ENCODE results near the gene AGAP1.

The AGAP1 gene

DNA sequence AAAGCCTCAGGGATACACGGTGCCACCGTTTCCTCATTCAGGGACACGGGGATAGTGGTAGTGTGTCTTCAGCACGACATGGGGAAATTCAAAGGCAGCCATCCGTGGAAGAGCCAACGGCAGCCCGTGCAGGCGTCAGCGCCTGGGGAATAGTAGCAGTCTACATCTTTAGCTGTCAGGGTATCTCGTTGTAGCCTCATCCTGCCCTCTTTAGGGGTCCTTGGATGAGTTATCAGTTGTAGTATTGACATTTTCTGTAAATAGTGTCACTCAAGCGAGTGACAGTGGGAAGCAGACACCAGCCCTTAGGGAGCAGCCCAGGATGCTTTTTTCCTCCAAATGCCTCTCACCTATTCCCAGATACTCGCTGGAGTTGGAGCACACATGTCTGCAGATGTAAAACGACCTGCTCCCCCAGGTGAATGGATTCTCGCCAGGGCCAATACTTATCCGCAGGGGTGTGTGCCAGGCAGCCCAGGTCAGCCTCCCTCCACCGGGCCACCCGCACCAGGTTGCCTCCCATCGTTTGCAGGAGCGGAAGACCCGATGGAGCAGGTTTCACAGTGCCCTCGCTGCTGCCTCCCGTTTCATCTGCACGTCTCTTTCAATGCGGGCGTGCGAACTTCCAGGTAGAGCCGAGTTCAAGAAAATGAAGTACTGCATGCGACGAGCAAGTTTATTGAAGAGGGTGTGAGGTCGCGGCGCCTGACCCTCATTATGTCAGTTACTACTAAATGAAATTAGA, 41.0 kb downstream of the AGAP1 start:
- DNase-seq, result no peak

DNA sequence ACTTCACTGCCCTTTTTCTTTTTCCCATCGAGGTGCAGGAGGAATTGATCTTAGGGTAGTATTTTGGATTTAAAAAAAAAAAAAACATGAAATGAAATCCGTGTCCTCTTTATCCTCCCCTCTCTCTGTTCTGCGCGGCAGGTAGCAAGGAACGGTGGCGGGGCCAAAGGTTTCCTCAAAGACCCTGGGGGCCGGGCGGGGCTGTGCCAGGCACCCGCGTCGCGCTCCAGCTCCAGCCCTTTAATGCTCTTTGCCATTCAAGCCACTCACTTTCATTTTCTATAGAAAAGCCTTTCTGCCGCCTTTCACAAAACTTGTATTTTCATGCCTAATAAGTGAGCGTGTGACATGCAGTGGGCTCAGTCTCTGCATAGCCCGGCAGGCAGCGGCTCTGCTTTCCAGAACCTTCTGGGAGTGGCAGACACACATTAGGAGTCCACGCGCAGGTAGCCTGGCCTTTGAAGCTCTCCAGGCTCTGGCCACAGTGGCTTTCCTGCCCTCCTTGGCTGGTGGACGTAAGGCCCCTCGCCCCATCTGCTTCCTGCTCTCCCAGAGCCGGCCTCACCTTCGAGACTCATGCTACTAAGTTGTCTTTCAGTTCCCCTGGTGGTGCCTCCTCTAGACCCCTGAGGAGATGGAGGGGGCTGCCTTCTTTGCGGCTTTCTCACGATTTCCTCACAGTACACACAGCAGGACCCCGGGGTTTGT, 41.7 kb downstream of the AGAP1 start:
- DNase-seq, result no peak

DNA sequence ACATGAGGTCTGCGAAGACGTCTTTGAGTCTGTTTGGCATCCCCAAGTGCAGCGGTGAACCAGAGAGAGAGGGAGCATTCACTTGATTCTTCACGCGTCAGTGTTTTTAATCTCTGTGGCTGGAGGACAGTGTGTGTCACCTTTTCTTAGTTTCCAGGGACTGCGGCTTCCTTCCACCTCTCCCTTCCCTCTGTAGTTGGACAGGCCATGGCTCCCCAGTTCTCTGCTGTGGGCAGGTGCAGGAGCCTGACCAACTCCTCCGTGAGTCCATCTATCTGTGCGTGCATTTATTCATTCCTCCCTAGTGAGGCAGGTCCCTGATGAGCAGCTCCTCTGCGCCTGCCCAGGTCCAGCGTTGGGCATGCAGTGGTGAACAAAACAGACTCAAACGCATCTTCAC, 42.9 kb downstream of the AGAP1 start:
- DNase-seq, result no peak

DNA sequence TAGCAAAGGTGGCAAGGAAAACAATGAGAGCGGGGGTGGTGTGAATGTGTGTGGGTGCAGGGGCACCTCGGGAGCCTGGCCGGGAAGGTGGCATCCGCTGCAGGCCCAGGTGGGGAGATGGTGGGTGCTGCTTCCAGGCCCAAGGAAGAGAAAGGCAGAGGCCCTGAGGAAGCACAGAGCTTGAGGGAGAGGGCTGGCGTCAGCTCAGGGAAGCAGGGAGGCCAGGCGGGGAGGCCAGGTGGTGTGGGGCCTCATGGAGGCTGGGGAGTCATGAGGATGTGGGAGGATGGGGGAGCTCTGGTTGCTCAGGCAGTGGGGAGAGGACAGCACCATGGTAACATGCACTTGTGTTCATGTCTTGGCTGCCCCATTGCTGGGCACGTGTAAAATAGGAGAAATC, 43.3 kb downstream of the AGAP1 start:
- no peak for DNase-seq

DNA sequence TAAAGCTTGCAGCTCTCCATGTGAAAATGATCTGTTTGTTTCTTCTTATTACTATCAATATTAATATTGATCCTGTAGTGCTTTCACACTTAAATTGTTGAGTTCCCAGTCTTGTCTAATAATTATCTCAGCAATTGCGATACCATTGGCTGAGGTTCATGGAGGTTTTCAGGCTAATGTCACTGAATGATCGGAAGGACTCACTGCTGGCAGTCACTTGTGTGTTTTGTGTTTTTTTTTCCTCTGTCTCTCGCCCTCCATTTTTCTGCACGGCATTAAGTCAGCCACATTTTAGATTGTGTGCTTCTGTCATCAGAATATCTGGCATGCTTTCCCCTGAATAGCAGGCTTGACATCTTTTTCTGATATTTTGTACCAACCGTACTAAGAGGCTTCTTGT, 43.7 kb downstream of the AGAP1 start:
- no peak for DNase-seq

DNA sequence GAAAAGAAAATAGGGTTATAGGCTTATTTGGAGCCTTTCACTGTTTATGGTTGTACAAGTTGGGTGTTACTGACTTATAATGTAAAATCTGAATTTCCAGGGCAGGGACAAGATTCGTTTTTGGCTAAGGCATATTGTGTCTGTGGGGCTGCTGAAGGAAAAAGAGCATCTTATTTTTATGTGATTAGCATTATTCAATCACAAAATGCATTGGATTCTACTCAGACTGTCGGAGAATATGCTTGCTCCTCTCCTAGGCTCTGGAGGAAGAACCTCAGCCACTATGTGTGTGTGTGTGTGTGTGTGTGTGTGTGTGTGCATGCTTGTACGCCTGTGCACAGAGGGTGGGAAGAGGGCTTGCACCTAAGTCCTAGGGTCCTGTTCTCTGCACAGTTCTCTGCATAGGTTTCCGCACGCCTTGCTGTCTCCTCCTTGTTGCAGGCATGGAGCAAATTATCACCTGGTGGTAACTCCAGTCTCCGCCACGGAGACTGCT, 44.3 kb downstream of the AGAP1 start:
- DNase-seq, result no peak

DNA sequence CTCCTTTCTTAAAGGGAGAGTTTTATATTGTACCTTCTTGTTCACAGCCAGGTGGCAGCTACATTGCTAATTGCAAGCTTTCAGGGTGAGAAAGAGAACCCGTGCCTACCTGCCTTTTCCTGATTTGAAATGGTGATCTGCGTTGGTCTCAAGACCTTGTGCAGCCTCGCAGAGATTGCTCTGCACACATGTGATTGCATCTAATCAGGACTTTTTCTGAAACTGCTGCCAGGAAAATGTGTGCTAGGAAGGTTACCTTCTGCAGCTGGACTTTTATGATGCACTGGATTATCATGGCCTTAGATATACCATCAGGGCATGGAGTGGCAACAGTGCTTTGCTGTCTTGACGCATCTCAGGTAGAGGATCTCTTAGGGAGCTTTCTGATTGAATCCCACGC, 45.1 kb downstream of the AGAP1 start:
- no peak for DNase-seq

DNA sequence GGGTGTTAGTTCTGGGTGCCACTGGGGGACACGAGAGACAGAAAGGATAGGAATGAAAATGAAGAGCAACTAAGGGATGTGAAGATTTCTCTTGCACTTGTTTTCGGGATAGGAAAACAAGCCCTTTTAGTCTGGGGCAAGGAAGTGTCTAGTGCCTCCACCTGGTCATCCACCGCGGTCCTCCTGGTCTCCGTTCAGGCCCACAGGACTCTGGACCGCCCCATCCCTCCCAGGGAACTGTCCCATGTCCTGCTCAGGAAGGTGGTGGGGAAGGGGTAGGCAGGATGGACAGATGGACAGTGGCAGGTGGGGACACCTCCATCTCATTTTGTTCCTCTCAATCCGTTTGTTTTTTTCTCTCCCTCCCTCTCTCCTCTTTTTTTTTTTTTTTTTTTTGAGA, 45.9 kb downstream of the AGAP1 start:
- DNase-seq, result no peak

DNA sequence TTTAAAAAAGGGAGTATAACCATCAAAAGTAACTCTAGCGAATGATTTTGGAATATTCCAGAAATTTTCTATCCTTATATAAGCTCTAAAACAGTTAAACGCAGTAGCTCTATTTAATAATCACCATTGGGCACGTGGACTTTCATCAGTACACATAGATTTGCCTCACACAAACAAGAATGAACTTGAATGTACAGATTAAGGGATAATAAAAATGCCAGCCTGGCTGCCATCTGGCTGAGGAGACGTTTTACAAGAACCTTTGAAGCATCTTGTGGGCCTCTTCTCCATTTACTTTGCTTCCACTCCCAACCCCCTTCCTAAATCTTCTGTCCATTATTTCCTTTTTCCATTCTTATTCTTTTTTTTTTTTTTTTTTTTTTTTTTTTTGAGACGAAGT, 47.2 kb downstream of the AGAP1 start:
- DNase-seq, result no peak

DNA sequence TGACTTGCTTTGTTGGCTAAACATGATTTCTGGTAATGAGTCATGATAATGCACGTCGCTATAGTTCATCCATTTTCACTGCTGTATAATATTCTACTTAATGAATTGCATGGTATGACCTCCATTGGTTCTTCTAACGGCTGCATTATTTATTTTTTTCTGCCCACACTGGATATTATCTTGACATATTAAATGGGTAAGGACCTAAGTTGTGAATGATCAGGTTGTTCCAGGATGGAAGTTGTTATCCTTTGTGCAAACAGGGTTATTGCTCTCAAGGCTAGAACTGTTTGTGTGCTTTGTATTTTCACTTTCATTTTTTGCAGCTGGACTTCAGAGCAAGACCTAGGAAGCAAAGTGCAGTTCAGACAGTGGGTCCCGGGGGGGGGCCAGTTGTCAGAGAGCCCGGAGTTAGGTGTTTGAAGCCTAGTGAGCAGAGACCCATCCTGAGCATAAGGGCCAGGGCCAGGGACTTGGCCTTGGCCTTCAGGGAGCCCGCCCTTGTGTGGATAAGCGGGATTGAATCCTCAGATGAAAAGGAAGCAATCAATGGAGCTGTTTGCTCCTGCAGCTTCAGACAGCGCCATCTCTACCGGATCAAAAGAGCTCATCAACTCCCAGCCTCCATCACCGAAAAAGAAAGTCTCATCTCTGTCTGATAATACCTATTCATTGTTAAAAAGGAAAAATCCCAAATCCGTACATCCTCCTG, 48.2 kb downstream of the AGAP1 start:
- no peak for DNase-seq

DNA sequence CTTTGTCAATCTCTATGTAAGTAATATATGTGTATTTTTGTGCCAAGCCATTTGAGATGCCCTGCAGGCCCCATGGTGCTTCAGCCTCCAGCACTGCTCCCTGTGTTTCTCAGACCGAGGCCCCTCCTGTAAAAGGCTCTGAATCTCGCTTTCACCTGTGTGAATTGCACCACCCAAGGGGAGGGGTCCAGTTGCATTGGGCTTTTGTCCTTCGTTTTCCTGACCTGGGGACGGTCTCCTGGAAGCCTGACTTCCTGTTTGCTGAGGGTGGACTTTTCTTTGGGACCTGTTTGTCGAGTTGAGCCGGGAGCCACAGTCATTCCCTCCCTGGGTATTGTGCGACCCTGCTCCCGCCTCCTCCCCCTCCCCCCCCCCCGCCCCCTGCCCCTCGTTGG, 48.9 kb downstream of the AGAP1 start:
- DNase-seq, result no peak

DNA sequence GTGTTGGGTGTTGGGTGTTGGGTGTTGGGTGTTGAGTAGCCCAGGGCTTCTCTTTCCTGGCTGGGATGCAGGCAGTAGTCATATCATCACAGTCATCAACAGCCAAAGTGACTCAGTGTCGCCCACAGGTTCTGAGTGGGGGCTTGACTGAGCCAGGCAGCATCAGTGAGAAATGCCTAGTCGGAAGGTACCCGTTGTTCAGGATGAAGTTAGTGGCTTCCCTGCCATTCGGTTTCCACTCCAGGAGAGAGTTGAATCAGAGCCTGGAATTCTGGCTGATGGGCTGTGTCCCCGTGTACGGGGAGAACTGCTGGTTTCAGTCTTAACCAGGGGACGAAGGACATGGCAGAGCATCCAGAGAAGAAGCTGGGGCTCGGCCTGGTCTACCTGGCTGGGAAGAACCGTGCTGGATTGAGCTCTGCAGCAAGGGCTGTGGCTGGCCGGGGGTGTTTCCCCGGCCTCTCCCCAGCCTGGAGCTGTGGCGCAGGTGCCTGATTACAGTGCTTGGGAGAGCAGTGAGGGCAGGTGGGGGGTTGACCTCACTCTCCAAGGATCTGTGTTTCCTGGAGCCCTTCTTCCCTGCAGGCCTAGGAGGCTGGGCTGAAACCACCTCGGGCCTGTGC, 49.4 kb downstream of the AGAP1 start:
- no peak for DNase-seq

DNA sequence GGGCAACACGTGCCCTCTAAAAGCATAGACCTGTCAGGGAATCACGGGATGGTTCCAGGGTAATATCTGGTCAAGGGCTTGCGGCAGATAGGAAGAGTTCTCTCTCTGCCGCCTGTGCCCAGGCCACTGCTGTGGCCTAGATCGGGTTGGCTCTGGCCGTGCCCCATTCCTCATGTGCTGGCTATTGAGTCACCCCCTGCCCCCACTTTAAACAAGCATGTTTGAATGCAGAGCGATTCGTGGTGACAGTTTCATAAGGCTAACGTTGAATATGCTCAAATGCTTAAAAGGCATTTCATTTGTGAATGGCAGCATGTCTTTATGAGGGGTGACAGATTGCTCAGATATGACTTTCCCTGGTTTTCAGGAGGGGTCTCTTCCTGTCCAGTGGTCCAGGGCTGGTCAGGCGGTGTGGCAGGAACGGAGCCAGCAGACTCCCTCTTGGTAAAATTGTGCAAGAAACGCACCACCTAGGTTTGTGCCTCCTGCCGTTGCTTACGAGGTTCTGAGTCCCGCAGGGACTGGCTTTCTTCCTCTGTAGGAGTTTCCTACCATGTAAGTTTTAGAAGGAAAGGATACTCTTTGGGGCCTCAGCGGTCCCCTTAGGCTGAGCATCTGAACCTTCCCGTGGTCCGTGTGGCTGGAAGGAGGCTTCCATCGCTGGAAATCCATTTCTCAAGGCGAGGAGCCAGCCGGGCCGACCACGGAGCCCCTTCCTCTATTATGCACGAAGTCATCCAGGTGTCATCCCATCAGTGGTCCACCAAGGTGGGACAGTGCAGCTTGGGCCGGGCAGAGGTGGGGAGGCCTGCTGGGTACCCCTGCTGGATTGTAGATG, 50.2 kb downstream of the AGAP1 start:
- DNase-seq, result no peak

DNA sequence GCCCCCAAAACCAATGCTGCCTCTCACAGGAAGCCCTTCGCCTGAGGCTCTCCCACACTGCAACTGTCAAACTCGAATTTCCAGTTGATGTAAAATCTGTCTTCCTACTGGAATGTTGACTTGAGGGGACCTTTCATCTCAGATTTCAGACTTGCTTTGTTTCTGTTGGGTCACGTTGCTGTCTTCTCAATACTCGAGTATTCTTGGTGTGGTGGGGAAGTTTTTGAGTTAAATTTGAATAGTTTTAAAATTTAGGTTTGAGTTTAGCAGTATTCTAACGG, 50.8 kb downstream of the AGAP1 start:
- DNase-seq, result no peak

DNA sequence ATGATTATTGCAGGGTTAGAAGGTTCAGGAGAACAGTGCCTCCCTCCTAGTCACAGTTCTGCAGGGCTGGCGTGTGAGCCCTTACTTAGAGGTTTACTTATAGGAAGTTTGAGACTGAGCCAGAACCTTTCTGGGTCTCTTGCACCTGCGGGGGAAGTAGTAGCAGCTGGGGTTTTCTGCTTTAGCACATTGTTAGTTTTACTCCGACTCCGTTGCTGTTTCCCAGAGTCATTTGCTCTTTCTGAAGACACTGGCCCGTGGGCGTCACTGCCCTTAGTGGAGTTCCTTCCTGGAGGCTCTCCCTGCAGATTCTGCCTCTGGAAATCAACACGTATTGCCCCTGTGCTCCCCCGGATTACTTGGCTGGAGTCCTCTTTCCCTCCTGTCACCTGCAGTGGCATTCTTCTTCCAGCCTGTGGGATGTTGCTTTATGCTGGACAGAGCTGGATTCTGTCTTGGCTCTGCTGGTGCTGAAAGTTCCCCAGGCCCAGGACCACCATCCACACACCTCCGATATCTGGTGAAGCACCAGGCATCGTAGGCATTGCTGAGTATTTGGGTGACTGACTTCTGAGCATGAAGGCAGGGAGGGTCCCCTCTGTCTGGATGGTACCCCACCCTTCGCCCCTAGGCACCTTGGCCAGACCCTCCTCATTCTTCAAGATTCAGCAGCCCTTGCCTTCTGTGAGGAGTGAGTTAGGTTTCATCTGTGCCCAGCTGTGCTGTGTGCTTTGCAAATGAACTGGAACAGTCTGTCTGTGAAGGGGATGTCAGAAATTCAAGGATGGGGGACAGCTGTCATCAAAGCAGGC, 51.7 kb downstream of the AGAP1 start:
- no peak for DNase-seq

DNA sequence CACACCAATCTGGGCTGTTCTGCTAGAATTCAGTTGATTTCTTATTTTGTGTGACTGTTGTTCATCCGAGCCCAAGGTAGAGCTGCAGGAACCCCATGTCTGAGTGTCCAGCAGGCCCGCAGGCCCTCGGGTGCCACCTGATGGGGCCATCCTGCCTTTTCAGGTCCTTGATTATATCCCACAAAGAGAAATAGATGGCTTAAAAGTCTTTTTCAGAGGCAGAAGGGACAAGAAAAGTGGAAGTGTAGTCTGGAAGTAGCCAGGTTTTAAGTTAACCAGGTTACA, 52.2 kb downstream of the AGAP1 start:
- DNase-seq, result no peak

DNA sequence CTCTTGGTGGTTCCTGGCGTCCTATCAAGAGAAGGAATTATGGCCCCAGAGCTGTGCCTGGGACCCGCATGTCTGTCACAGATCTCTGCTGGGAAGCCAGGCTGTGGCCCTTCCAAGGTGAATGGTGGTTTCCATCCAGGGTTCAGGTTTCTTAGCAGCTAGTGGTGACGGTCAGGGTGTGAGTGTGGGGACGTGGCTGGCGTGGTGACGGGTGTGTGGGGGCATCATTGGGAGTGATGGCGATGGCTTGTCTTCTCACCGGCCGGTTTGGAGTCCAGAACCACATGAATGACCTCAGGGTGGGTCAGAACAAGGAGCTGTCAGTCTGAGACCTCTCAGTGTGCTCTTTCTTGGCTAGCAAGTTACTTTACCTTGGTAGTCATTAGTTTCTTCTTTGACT, 52.6 kb downstream of the AGAP1 start:
- no peak for DNase-seq

DNA sequence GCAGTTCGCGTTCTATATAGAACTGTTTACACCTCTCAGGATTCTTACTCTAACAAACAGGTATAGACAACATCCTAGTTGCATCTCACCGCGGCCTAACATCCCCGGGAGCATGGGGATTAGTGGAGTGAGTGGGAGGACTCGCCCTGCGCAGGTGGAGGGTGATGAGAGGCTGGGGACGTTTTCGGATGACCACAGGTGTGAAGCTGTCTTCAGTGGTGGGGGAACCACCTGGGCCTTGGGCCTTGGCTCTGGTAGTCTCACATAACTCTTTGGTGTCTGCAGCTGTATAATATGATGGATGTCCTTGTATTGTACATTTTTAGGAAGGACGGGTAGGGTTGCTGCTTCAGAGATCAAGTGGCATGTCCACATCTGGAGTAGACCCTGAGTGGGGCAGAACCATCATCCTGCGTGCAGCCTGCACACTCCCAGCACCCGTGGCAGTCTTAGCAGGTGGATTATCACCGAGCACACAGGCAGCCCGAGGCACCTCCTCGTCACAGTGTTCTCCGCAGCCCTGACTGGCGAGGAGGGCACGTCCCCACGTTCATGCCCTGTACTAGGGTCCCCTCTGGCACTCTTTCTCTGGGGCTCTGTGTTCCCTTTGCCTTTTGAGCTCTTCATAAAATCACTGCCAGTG, 56.0 kb downstream of the AGAP1 start:
- no peak for DNase-seq

DNA sequence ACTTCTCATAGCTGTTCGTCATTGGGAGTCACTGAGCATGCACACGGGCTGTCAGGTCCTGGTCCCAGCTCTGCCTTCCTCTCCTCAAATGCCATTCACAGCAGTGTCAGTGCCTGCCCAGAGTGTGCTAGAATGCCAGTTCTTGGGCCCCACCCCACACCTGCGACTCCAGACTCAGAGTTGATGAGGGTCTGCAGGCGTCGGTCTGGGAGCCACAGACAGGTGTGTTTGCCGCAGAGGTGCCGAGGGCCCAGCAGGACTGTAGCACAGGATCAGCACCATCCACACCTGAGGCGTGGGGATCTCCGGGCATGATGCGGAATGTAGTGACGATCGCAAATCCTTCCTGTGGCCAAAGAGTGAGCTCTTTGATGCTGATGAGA, 56.5 kb downstream of the AGAP1 start:
- DNase-seq, result no peak

DNA sequence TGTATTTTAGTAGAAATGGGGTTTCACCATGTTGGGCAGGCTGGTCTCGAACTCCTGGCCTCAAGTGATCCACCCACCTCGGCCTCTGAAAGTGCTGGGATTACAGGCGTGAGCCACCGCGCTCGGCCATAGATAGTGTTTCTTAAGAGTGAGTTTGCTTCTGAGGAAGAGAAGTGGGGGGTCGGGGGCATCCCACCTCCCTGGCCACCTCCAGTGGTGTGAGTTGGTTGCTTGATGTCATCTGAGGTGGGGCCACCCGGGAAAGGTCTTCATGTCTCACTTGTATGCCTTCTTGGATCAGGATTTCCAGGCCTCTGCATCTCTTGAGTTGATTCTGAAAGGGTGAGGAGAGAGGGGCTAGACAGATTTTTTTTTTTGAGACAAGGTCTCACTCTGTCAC, 57.1 kb downstream of the AGAP1 start:
- DNase-seq, result no peak

DNA sequence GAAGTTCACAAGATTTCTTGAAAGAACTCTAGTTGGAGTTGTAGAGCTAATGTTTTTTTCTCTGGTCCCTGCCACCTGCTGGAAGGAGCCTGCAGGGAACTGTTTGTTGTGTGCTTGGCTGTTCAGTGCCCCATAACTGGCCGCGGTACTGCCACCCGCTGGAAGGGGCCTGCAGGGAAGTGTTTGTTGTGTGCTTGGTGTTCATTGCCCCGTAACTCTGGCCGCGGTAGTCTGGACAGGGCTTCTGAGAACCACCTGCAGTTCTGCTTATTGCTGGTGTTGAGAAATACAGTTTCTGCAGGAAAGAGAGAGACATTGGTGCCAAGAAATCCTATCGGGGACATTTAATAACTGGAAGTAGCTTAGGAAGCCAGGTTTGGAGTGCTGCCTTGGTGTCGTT, 58.1 kb downstream of the AGAP1 start:
- no peak for DNase-seq

DNA sequence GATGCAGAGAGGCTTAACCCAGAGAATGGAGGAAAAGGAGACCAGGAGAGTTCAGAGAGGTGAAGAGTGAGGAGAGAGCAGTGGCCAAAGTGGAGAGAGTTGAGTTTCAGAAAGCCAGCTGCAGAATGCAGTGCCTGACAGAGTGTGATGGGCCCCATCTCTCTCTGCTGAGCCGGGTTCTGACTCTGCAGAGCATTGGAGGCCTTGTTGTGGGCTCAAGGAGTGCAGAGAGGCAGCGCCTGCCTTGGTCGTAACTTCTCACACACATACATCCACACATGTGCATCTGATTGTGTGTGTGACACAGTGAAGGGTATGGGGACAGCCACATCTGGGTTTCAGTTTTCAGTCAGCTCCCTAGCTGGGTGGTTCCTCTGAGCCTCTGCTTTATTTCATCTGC, 58.8 kb downstream of the AGAP1 start:
- no peak for DNase-seq
